ENCODE results near the gene JPH4. TPM values are rescaled to one million over a fixed set of nuclear protein-coding genes. Genes with fewer than 3 reads are reported as not detected.
"Not testable (repeated sequence)": the region's sequence is repeated elsewhere in the genome, so short reads cannot be mapped to it uniquely, and the experiment has no call there.

JPH4 gene
- total and polyA plus RNA-seq, 2 donors (not counting 1 experiment from before 2014, with no cell fraction given): not detected

GRCh38 chr14:23537351-23538049, 41.1 kb downstream of the JPH4 start:
- Histone ChIP-seq H3K9ac (ENCODE audit: insufficient read depth, low read length) (no peak overlapping the region), H4K20me1 (ENCODE audit: control insufficient read depth, extremely low read depth, insufficient read depth, low read length) (no peaks in the 10 kb centered on the region), H3K36me3 (ENCODE audit: control insufficient read depth, insufficient read depth, low read length) (no peaks in the 10 kb centered on the region), H3K4me2 (ENCODE audit: extremely low read depth, insufficient read depth, low read length) (no peak overlapping the region), H3K27me3 (ENCODE audit: control insufficient read depth, insufficient read depth, low read length) (no peaks in the 10 kb centered on the region), H3K4me1 (ENCODE audit: control insufficient read depth, extremely low read depth, insufficient read depth, low read length) (peaks cover 4% of the 10 kb centered on the region), H3K27ac (ENCODE audit: insufficient read depth, low read length) (no peak overlapping the region), H3K4me3 (replicated peaks in 1 of 4; ENCODE audit: control extremely low read depth in 1 of 4, insufficient read depth in 1 of 4, low read depth in 3 of 4, low read length in 4 of 4) (no peak overlapping the region), H3K79me2 (ENCODE audit: control insufficient read depth, insufficient read depth, low read length) (no peaks in the 10 kb centered on the region), H3K9me3 (ENCODE audit: control insufficient read depth, insufficient read depth, low read depth, low read length) (no peaks in the 10 kb centered on the region), H2AFZ (ENCODE audit: low read length) (no peak overlapping the region)
- TF ChIP-seq EZH2 (IDR thresholded peaks at IDR 0.05; ENCODE audit: low read length, missing control alignments): no peak
- TF ChIP-seq CTCF (conservative IDR thresholded peaks at IDR 0.05 in 1 of 2, IDR thresholded peaks at IDR 0.05 in 1 of 2; ENCODE audit: low read depth in 1 of 2, low read length in 2 of 2): no peak
- DNase-seq (ENCODE audit: low read depth in 2 of 2): no peak

- not testable (repeated sequence) for H2AFZ ChIP-seq (ENCODE audit: low read length); DNase-seq (ENCODE audit: low read depth in 2 of 2); H3K4me1 ChIP-seq (ENCODE audit: control insufficient read depth, extremely low read depth, insufficient read depth, low read length); H3K36me3 ChIP-seq (ENCODE audit: control insufficient read depth, insufficient read depth, low read length); H3K27me3 ChIP-seq (ENCODE audit: control insufficient read depth, insufficient read depth, low read length); H3K4me2 ChIP-seq (ENCODE audit: extremely low read depth, insufficient read depth, low read length); H3K9ac ChIP-seq (ENCODE audit: insufficient read depth, low read length); H3K27ac ChIP-seq (ENCODE audit: insufficient read depth, low read length); H4K20me1 ChIP-seq (ENCODE audit: control insufficient read depth, extremely low read depth, insufficient read depth, low read length); H3K79me2 ChIP-seq (ENCODE audit: control insufficient read depth, insufficient read depth, low read length); H3K4me3 ChIP-seq (replicated peaks in 1 of 4; ENCODE audit: control extremely low read depth in 1 of 4, insufficient read depth in 1 of 4, low read depth in 3 of 4, low read length in 4 of 4); H3K9me3 ChIP-seq (ENCODE audit: control insufficient read depth, insufficient read depth, low read depth, low read length)
Observed at GRCh38 chr14:23536906-23537305, 41.7 kb downstream of the JPH4 start.

- H3K9me3 ChIP-seq (ENCODE audit: control insufficient read depth, insufficient read depth, low read depth, low read length): no peaks in the 10 kb centered on the region
Observed at GRCh38 chr14:23536494-23536893, 42.1 kb downstream of the JPH4 start.

More at GRCh38 chr14:23536494-23536893, 42.1 kb downstream of the JPH4 start:
- no peaks in the 10 kb centered on the region for H3K36me3 ChIP-seq (ENCODE audit: control insufficient read depth, insufficient read depth, low read length)
- no peak overlapping the region for H3K4me2 ChIP-seq (ENCODE audit: extremely low read depth, insufficient read depth, low read length)
- H3K27ac ChIP-seq (ENCODE audit: insufficient read depth, low read length): no peak overlapping the region
- no peak overlapping the region for H3K9ac ChIP-seq (ENCODE audit: insufficient read depth, low read length)
- H3K4me3 ChIP-seq (replicated peaks in 1 of 4; ENCODE audit: control extremely low read depth in 1 of 4, insufficient read depth in 1 of 4, low read depth in 3 of 4, low read length in 4 of 4): no peak overlapping the region
- no peaks in the 10 kb centered on the region for H4K20me1 ChIP-seq (ENCODE audit: control insufficient read depth, extremely low read depth, insufficient read depth, low read length)
- peaks cover 4% of the 10 kb centered on the region for H3K4me1 ChIP-seq (ENCODE audit: control insufficient read depth, extremely low read depth, insufficient read depth, low read length)
- no peak for DNase-seq (ENCODE audit: low read depth in 2 of 2)
- no peaks in the 10 kb centered on the region for H3K27me3 ChIP-seq (ENCODE audit: control insufficient read depth, insufficient read depth, low read length)
- TF ChIP-seq EZH2 (IDR thresholded peaks at IDR 0.05; ENCODE audit: low read length, missing control alignments): no peak
- no peak for TF ChIP-seq CTCF (conservative IDR thresholded peaks at IDR 0.05 in 1 of 2, IDR thresholded peaks at IDR 0.05 in 1 of 2; ENCODE audit: low read depth in 1 of 2, low read length in 2 of 2)
- no peak overlapping the region for H2AFZ ChIP-seq (ENCODE audit: low read length)
- H3K79me2 ChIP-seq (ENCODE audit: control insufficient read depth, insufficient read depth, low read length): no peaks in the 10 kb centered on the region
